ENCODE data around the gene TNNT1. TPM values are rescaled to one million over a fixed set of nuclear protein-coding genes. Genes with fewer than 3 reads are reported as not detected.

TNNT1 gene
- total RNA-seq, 2 donors from 2014 or later, result 0.69 to 2.1 TPM

- Histone ChIP-seq H3K9me3 (no peaks in the 10 kb centered on the region), H3K27me3 (no peaks in the 10 kb centered on the region), H3K4me3 (peak within 1 kb of the TSS; percentile 76), H3K4me1 (peaks cover 8% of the 10 kb centered on the region), H3K9ac (ENCODE audit: low read depth in 2 of 2, low read length in 2 of 2) (peak within 1 kb of the TSS; percentile 77 to 99), H3K27ac (peak within 1 kb of the TSS; percentile 88), H3K36me3 (no peaks in the 10 kb centered on the region)
- intact Hi-C loops (cut with DNase I), result no loop called here
- no peak for TF ChIP-seq CTCF (IDR thresholded peaks at IDR 0.05)
- peak; percentile 38 for DNase-seq
Observed at GRCh38 chr19:55116859-55117662, 31.9 kb downstream of the TNNT1 start, which contains the start of gene PPP1R12C. Gene PPP1R12C (minus strand): TSS chr19:55117637. CDS start chr19:55117543, 94 bp downstream.

GRCh38 chr19:55116232-55116858 lies 32.7 kb downstream of the TNNT1 start:
- intact Hi-C loops (cut with DNase I), result no loop called here

GRCh38 chr19:55115446-55116065 lies 33.5 kb downstream of the TNNT1 start:
- no peak for DNase-seq
- Histone ChIP-seq H3K9ac (ENCODE audit: low read depth in 2 of 2, low read length in 2 of 2) (peak overlapping the region; percentile 73 to 99), H3K4me1 (peaks cover 8% of the 10 kb centered on the region), H3K27me3 (no peaks in the 10 kb centered on the region), H3K36me3 (no peaks in the 10 kb centered on the region), H3K27ac (peak overlapping the region; percentile 88), H3K9me3 (no peaks in the 10 kb centered on the region), H3K4me3 (peak overlapping the region; percentile 76)
- intact Hi-C loops (cut with DNase I), result no loop called here
- no peak for TF ChIP-seq CTCF (IDR thresholded peaks at IDR 0.05)

More at GRCh38 chr19:55116232-55116858, 32.7 kb downstream of the TNNT1 start:
- Histone ChIP-seq H3K27ac (peak overlapping the region; percentile 88), H3K4me1 (peaks cover 8% of the 10 kb centered on the region), H3K27me3 (no peaks in the 10 kb centered on the region), H3K9me3 (no peaks in the 10 kb centered on the region), H3K4me3 (peak overlapping the region; percentile 76), H3K9ac (ENCODE audit: low read depth in 2 of 2, low read length in 2 of 2) (peak overlapping the region; percentile 73 to 99), H3K36me3 (no peaks in the 10 kb centered on the region)
- no peak for TF ChIP-seq CTCF (IDR thresholded peaks at IDR 0.05)
- DNase-seq, result peak; percentile 69

GRCh38 chr19:55114566-55115145 lies 34.4 kb downstream of the TNNT1 start:
- Histone ChIP-seq H3K27ac (no peak overlapping the region), H3K27me3 (no peaks in the 10 kb centered on the region), H3K4me3 (no peak overlapping the region), H3K4me1 (peaks cover 8% of the 10 kb centered on the region), H3K36me3 (no peaks in the 10 kb centered on the region), H3K9ac (ENCODE audit: low read depth in 2 of 2, low read length in 2 of 2) (peak overlapping the region; percentile 34 to 60), H3K9me3 (no peaks in the 10 kb centered on the region)
- no peak for DNase-seq
- intact Hi-C loops (cut with DNase I), result no loop called here
- no peak for TF ChIP-seq CTCF (IDR thresholded peaks at IDR 0.05)

GRCh38 chr19:55113570-55114039 lies 35.4 kb downstream of the TNNT1 start:
- DNase-seq, result peak; percentile 60
- Histone ChIP-seq H3K4me1 (peaks cover 8% of the 10 kb centered on the region), H3K27me3 (no peaks in the 10 kb centered on the region), H3K27ac (peak overlapping the region; percentile 33), H3K36me3 (no peaks in the 10 kb centered on the region), H3K4me3 (no peak overlapping the region), H3K9ac (ENCODE audit: low read depth in 2 of 2, low read length in 2 of 2) (peak overlapping the region; percentile 60 to 70), H3K9me3 (no peaks in the 10 kb centered on the region)
- intact Hi-C loops (cut with DNase I), result no loop called here
- no peak for TF ChIP-seq CTCF (IDR thresholded peaks at IDR 0.05)

Data from colonic mucosa (tissue), 4 donors.